Mesenchymal stem cell (in vitro differentiated cells and primary cell): ENCODE data around the gene SPINK5.

Source experiments
- DNase-seq: peaks from one replicate; pipeline ENCODE4 v3.0.0-alpha.2; 2013
- H2AFZ ChIP-seq: one replicate; pipeline ENCODE4 v1.6.1; 2013; ENCODE audit warnings: low read depth, mild to moderate bottlenecking, control low read depth, inconsistent platforms, low read length, moderate library complexity
- H2AK5ac ChIP-seq: 2 replicates; pipeline ENCODE4 v1.6.1; 2013; ENCODE audit warnings: low read length, moderate library complexity, mild to moderate bottlenecking, inconsistent platforms; ENCODE audit not compliant: severe bottlenecking
- H2BK120ac ChIP-seq: one replicate; pipeline ENCODE4 v1.6.1; 2013; ENCODE audit warnings: low read depth, mild to moderate bottlenecking, inconsistent platforms, low read length, moderate library complexity
- H2BK12ac ChIP-seq, 2 experiments: one replicate each; pipeline ENCODE4 v1.6.1; 2013; ENCODE audit warnings: inconsistent platforms in 2 of 2, low read length in 2 of 2, mild to moderate bottlenecking in 2 of 2, moderate library complexity in 2 of 2, control low read depth in 1 of 2
- H2BK15ac ChIP-seq: one replicate; pipeline ENCODE4 v1.6.1; 2013; ENCODE audit warnings: mild to moderate bottlenecking, low read depth, inconsistent platforms; ENCODE audit not compliant: poor library complexity, severe bottlenecking
- H2BK5ac ChIP-seq: 2 replicates; pipeline ENCODE4 v1.6.1; 2013; ENCODE audit warnings: low read depth, mild to moderate bottlenecking, low read length, control low read depth, inconsistent platforms; ENCODE audit not compliant: poor library complexity, severe bottlenecking
- H3K14ac ChIP-seq, 2 experiments: one replicate each; pipeline ENCODE4 v1.6.1; 2013; ENCODE audit warnings: inconsistent platforms in 2 of 2, low read length in 2 of 2, control low read depth in 1 of 2, mild to moderate bottlenecking in 1 of 2, moderate library complexity in 1 of 2
- H3K18ac ChIP-seq, 2 experiments: one replicate each; pipeline ENCODE4 v1.6.1; 2013; ENCODE audit warnings: inconsistent platforms in 2 of 2, low read length in 2 of 2, control low read depth in 1 of 2, low read depth in 1 of 2, mild to moderate bottlenecking in 1 of 2
- H3K23ac ChIP-seq, 2 experiments: one replicate each; pipeline ENCODE4 v1.6.1; 2013; ENCODE audit warnings: inconsistent platforms in 2 of 2, low read length in 2 of 2, mild to moderate bottlenecking in 2 of 2, moderate library complexity in 2 of 2, control low read depth in 1 of 2
- H3K27ac ChIP-seq: 2 replicates; pipeline ENCODE4 v1.5.1; 2013; ENCODE audit warnings: mild to moderate bottlenecking, moderate library complexity, low read length, control low read depth, inconsistent platforms; ENCODE audit not compliant: poor library complexity, severe bottlenecking
- H3K27me3 ChIP-seq, 2 experiments: 2 replicates each; pipeline versions ENCODE4 v1.6.1 to v1.7.0; 2013; ENCODE audit warnings: low read length in 2 of 2, mild to moderate bottlenecking in 2 of 2, moderate library complexity in 2 of 2, control low read depth in 1 of 2, inconsistent platforms in 1 of 2; ENCODE audit not compliant: control insufficient read depth in 1 of 2, insufficient read depth in 1 of 2
- H3K36me3 ChIP-seq, 2 experiments: 2 replicates each; pipeline versions ENCODE4 v1.6.1 to v1.7.0; 2013; ENCODE audit warnings: low read length in 2 of 2, control low read depth in 1 of 2, inconsistent platforms in 1 of 2, low read depth in 1 of 2, mild to moderate bottlenecking in 1 of 2; ENCODE audit not compliant: insufficient read depth in 2 of 2, control insufficient read depth in 1 of 2
- H3K4ac ChIP-seq, 2 experiments: one replicate each; pipeline ENCODE4 v1.6.1; 2013; ENCODE audit warnings: inconsistent platforms in 2 of 2, low read length in 2 of 2, mild to moderate bottlenecking in 2 of 2, moderate library complexity in 2 of 2, control low read depth in 1 of 2, low read depth in 1 of 2
- H3K4me1 ChIP-seq: 2 replicates; pipeline ENCODE4 v1.6.1; 2013; ENCODE audit warnings: low read depth, low read length, control low read depth; ENCODE audit not compliant: control insufficient read depth, insufficient read depth
- H3K4me2 ChIP-seq: 2 replicates; pipeline ENCODE4 v1.6.1; 2013; ENCODE audit warnings: low read length, mild to moderate bottlenecking, inconsistent platforms; ENCODE audit not compliant: poor library complexity, severe bottlenecking
- H3K4me3 ChIP-seq, 2 experiments: 2 replicates each; pipeline versions ENCODE4 v1.5.1 to v1.7.0; 2013; ENCODE audit warnings: low read length in 2 of 2, mild to moderate bottlenecking in 2 of 2, control low read depth in 1 of 2, low read depth in 1 of 2; ENCODE audit not compliant: insufficient read depth in 1 of 2
- H3K79me1 ChIP-seq: replicated peaks from 2 replicates; pipeline ENCODE4 v1.6.1; 2013; ENCODE audit warnings: mild to moderate bottlenecking, control low read depth, low read length, inconsistent platforms; ENCODE audit not compliant: poor library complexity, severe bottlenecking
- H3K9ac ChIP-seq: 2 replicates; pipeline ENCODE4 v1.7.0; 2013; ENCODE audit warnings: mild to moderate bottlenecking, low read length, moderate library complexity
- H3K9me3 ChIP-seq: 2 replicates; pipeline ENCODE4 v1.7.0; 2013; ENCODE audit warnings: mild to moderate bottlenecking, low read length; ENCODE audit not compliant: control insufficient read depth
- H4K8ac ChIP-seq: one replicate; pipeline ENCODE4 v1.6.1; 2013; ENCODE audit warnings: inconsistent platforms, mild to moderate bottlenecking, low read length, moderate library complexity
- H4K91ac ChIP-seq: one replicate; pipeline ENCODE4 v1.6.1; 2013; ENCODE audit warnings: mild to moderate bottlenecking, low read length, inconsistent platforms
- WGBS: methylation state at CpG from one replicate; pipeline ENCODE4 v1.1.7; 2013; ENCODE audit warnings: mixed read lengths; 5-methylcytosine and 5-hydroxymethylcytosine counted together

SPINK5 gene

GRCh38 chr5:148179234-148179824, 115.5 kb downstream of the SPINK5 start:
- no peak overlapping the region for H3K18ac ChIP-seq
- WGBS = 20% methylated on average over 1 of the region's 3 CpGs
- H3K9me3 ChIP-seq = no peaks in the 10 kb centered on the region
- no peak overlapping the region for H3K14ac ChIP-seq
- no peak overlapping the region for H2AK5ac ChIP-seq
- no peak overlapping the region for H3K4me2 ChIP-seq
- H2BK12ac ChIP-seq = no peak overlapping the region
- no peak overlapping the region for H3K4me3 ChIP-seq
- no peak overlapping the region for H3K9ac ChIP-seq
- no peak overlapping the region for H3K27ac ChIP-seq
- H2BK120ac ChIP-seq = no peak overlapping the region
- no peak overlapping the region for H4K91ac ChIP-seq
- no peaks in the 10 kb centered on the region for H3K79me1 ChIP-seq
- H4K8ac ChIP-seq = no peak overlapping the region
- peaks cover 0 to 7% of the 10 kb centered on the region in 2 experiments for H3K27me3 ChIP-seq
- no peak overlapping the region for H3K23ac ChIP-seq
- peak; percentile 73 for DNase-seq
- no peak overlapping the region for H2BK15ac ChIP-seq
- H3K4ac ChIP-seq = no peak overlapping the region
- H3K36me3 ChIP-seq = no peaks in the 10 kb centered on the region
- H2BK5ac ChIP-seq = no peak overlapping the region
- no peak overlapping the region for H2AFZ ChIP-seq
- H3K4me1 ChIP-seq = no peaks in the 10 kb centered on the region

GRCh38 chr5:148186248-148187003, 122.6 kb downstream of the SPINK5 start:
- Histone ChIP-seq H2AFZ (no peak overlapping the region), H4K91ac (no peak overlapping the region), H3K36me3 (no peaks in the 10 kb centered on the region), H3K27me3 (no peaks in the 10 kb centered on the region), H3K4ac (no peak overlapping the region), H4K8ac (no peak overlapping the region), H2AK5ac (no peak overlapping the region), H3K14ac (no peak overlapping the region), H3K9ac (no peak overlapping the region), H3K4me1 (no peaks in the 10 kb centered on the region), H3K23ac (no peak overlapping the region), H3K4me3 (no peak overlapping the region), H2BK5ac (no peak overlapping the region), H2BK12ac (no peak overlapping the region), H3K9me3 (no peaks in the 10 kb centered on the region), H3K27ac (no peak overlapping the region), H2BK15ac (no peak overlapping the region), H3K18ac (no peak overlapping the region), H3K4me2 (no peak overlapping the region), H3K79me1 (no peaks in the 10 kb centered on the region), H2BK120ac (no peak overlapping the region)
- DNase-seq = peak; percentile 84
- no CpG with 5 or more reads among the region's 3 CpGs for WGBS
